ENCODE data around the gene NDUFAF7. TPM values are rescaled to one million over a fixed set of nuclear protein-coding genes. Genes with fewer than 3 reads are reported as not detected.

The NDUFAF7 gene
- total and polyA plus RNA-seq, 12 donors = 13.1 to 30.5 (median 26.0) TPM

GRCh38 chr2:37244755-37245154, 13.3 kb downstream of the NDUFAF7 start:
- Histone ChIP-seq H3K4me1 (peaks cover 0 to 19% (median 5%) of the 10 kb centered on the region in 9 donors), H3K27me3 (no peaks in the 10 kb centered on the region)

DNA sequence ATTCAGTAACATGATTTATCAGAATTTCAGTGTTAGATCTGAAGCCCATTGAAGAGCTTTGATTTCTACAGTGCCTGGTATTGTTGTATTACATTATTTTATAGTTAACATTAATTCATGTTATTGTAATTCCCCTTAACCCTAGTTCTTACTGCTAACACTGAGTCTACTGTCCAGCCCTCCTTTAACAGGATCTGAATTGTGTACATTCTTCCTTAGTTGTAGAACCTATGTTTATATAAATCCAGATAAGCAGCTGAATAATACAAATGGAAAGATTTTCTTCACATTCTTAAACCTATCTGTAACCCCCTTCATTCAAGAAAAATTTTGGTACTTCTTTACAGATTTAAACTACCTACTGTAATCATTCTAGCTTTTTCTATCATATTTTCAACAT, 14.7 kb downstream of the NDUFAF7 start:
- Histone ChIP-seq H3K27me3 (no peaks in the 10 kb centered on the region), H3K9me3 (no peaks in the 10 kb centered on the region), H3K4me1 (peaks cover 0 to 19% (median 5%) of the 10 kb centered on the region in 9 donors), H3K4me3 (no peak overlapping the region), H3K27ac (no peak overlapping the region), H3K36me3 (peaks cover 0 to 100% (median 30%) of the 10 kb centered on the region in 9 donors)
- DNase-seq (no peak), ATAC-seq (no peak)
- TF ChIP-seq, protein P1, sequence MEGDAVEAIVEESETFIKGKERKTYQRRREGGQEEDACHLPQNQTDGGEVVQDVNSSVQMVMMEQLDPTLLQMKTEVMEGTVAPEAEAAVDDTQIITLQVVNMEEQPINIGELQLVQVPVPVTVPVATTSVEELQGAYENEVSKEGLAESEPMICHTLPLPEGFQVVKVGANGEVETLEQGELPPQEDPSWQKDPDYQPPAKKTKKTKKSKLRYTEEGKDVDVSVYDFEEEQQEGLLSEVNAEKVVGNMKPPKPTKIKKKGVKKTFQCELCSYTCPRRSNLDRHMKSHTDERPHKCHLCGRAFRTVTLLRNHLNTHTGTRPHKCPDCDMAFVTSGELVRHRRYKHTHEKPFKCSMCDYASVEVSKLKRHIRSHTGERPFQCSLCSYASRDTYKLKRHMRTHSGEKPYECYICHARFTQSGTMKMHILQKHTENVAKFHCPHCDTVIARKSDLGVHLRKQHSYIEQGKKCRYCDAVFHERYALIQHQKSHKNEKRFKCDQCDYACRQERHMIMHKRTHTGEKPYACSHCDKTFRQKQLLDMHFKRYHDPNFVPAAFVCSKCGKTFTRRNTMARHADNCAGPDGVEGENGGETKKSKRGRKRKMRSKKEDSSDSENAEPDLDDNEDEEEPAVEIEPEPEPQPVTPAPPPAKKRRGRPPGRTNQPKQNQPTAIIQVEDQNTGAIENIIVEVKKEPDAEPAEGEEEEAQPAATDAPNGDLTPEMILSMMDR (IDR thresholded peaks at IDR 0.05) = no peak
- intact Hi-C loops (cut with DNase I) = no loop called here

More at GRCh38 chr2:37244755-37245154, 13.3 kb downstream of the NDUFAF7 start:
- no peaks in the 10 kb centered on the region for H3K9me3 ChIP-seq
- peaks cover 0 to 100% (median 34%) of the 10 kb centered on the region in 9 donors for H3K36me3 ChIP-seq
- 68 to 85% methylated on average over 3 of the region's 3 CpGs for WGBS, 2 donors
- DNase-seq = no peak
- no peak for ATAC-seq
- H3K27ac ChIP-seq = peak overlapping the region in 2 of 10 donors; percentile 9 to 24
- no peak overlapping the region for H3K4me3 ChIP-seq
- TF ChIP-seq, protein P1 (IDR thresholded peaks at IDR 0.05) = no peak
- intact Hi-C loops (cut with DNase I) = no loop called here

DNA sequence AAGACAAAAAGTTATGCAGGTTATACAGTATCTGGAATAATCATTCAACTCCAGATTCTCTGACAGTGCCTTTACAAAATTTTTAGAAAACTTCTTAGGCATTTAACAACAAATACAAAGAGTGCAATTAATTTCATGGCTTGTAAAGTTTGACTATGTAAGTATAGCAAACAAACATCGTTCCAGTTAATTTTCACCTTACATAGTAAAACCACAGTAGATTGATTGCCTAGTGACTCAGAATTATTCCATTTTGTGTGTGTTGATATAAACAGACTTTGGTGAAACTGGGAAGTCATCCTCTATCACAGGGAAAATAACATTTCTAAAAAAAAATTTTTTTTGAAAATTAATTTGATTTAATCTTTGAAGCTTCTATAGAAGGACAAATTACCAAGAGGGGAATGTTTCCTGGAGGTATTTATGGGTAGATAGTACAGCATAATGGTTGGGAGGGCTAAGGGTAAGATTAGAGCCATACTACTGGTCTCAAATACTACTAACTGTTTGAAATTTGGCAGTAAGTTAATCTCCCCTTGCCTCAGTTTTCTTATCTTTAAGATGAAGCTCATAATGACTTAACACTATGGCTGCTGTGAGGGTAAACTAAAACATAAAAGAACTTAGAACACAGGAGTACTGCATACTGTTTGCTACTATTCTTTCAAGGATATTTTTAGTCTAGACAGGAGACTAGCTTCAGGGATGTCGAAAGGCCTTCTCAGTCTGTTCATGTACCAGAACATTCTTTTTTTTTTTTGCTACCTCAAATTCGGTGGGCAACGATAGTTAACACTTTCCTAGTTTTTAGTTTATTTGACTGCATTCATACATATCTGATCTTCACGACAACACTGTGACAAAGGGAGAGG, 19.6 kb downstream of the NDUFAF7 start:
- Histone ChIP-seq H3K4me3 (no peak overlapping the region), H3K36me3 (peaks cover 0 to 100% (median 40%) of the 10 kb centered on the region in 9 donors), H3K27me3 (no peaks in the 10 kb centered on the region), H3K27ac (no peak overlapping the region), H3K9me3 (no peaks in the 10 kb centered on the region), H3K4me1 (no peaks in the 10 kb centered on the region)
- DNase-seq = no peak
- TF ChIP-seq, protein P1 (IDR thresholded peaks at IDR 0.05) = no peak
- 63 to 76% methylated on average over 5 of the region's 5 CpGs for WGBS, 2 donors
- ATAC-seq = no peak
- intact Hi-C loops (cut with DNase I) = no loop called here

DNA sequence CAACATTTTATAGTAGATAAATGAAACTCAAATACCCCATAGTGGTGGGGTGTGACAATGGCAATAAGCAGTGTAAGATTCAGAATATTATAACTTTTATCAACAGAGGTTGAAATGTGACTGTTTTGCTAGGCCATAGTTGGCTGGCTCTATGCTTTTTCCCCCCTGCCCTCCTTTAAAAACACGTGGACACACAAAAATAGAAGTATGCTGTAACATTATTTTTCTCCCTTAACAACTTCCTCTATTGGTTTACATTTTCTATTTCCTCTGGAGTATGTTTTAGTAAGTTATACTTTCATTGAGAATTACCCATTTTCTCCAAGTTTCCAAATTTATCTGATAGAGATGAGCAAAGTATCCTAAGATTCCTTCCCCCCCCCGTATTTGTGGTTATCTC, 31.1 kb downstream of the NDUFAF7 start:
- ATAC-seq (no peak), DNase-seq (no peak)
- intact Hi-C loops (cut with DNase I) = no loop called here
- Histone ChIP-seq H3K36me3 (peaks cover 0 to 96% (median 14%) of the 10 kb centered on the region in 9 donors), H3K9me3 (no peaks in the 10 kb centered on the region), H3K4me3 (no peak overlapping the region), H3K4me1 (peaks cover 0 to 4% (median 0%) of the 10 kb centered on the region in 9 donors), H3K27ac (no peak overlapping the region), H3K27me3 (no peaks in the 10 kb centered on the region)
- 68 to 78% methylated on average over 2 of the region's 2 CpGs for WGBS, 2 donors
- TF ChIP-seq, protein P1 (IDR thresholded peaks at IDR 0.05) = no peak
